D721Med (cell line): Measurements from ENCODE around the gene ATAD5.
"Not testable (repeated sequence)": the region's sequence is repeated elsewhere in the genome, so short reads cannot be mapped to it uniquely, and the experiment has no call there.

Source experiments
- DNase-seq: peaks from one replicate; pipeline ENCODE4 v3.0.0; 2011; ENCODE audit warnings: low spot score; ENCODE audit not compliant: insufficient read length
- FAIRE-seq: peaks from 2 replicates; lab custom pipeline; 2011; peaks lifted over from hg19 to GRCh38; lab: Jason Lieb, UNC
- CTCF ChIP-seq: IDR thresholded peaks from 2 replicates; pipeline ENCODE4 v1.5.1; 2012; ENCODE audit warnings: mild to moderate bottlenecking, control low read depth; ENCODE audit not compliant: insufficient read depth; ENCODE audit errors: missing control alignments

The ATAD5 gene

GRCh38 chr17:30816165-30816564 lies 15.6 kb upstream of the ATAD5 start:
- no peak for TF ChIP-seq CTCF
- FAIRE-seq, result no peak

GRCh38 chr17:30819971-30820705 lies 11.6 kb upstream of the ATAD5 start:
- no peak for FAIRE-seq
- TF ChIP-seq CTCF, result no peak

More at GRCh38 chr17:30816165-30816564, 15.6 kb upstream of the ATAD5 start:
- no peak for DNase-seq

GRCh38 chr17:30821871-30822723 lies 9.7 kb upstream of the ATAD5 start:
- TF ChIP-seq CTCF, result no peak
- DNase-seq (no peak), FAIRE-seq (no peak)

More at GRCh38 chr17:30819971-30820705, 11.6 kb upstream of the ATAD5 start:
- no peak for DNase-seq

- DNase-seq, FAIRE-seq: not testable (repeated sequence)
Observed at GRCh38 chr17:30822919-30823318, 8.8 kb upstream of the ATAD5 start.

GRCh38 chr17:30823421-30823820 lies 8.3 kb upstream of the ATAD5 start:
- no peak for FAIRE-seq
- TF ChIP-seq CTCF, result no peak
- DNase-seq, result no peak

GRCh38 chr17:30824002-30824355 lies 7.8 kb upstream of the ATAD5 start:
- DNase-seq, result no peak
- no peak for FAIRE-seq
- no peak for TF ChIP-seq CTCF

- TF ChIP-seq CTCF, result peak; percentile 28
- no peak for FAIRE-seq
- DNase-seq, result peak; percentile 91
Observed at GRCh38 chr17:30824356-30825145, 7.2 kb upstream of the ATAD5 start, which contains the start of gene CRLF3. Gene CRLF3 (minus strand): TSS chr17:30824692. CDS start chr17:30824651, 41 bp downstream.
